Activated CD8-positive, alpha-beta T cell treated with anti-CD3 and anti-CD28 coated beads, Interleukin-2, amount 10 ng/mL, durations not matched to agents 7 days and 5 days (primary cell): ENCODE measurements around the gene ATXN10. TPM values are rescaled to one million over a fixed set of nuclear protein-coding genes. Genes with fewer than 3 reads are reported as not detected.
"Not testable (repeated sequence)": the region's sequence is repeated elsewhere in the genome, so short reads cannot be mapped to it uniquely, and the experiment has no call there.

Experiments
- ATAC-seq: fragments of 150-1000 bp; cut with Tn5 transposase; one replicate; pipeline ENCODE4 v1.10.0; 2021; ENCODE audit warnings: moderate library complexity
- CTCF ChIA-PET: fragments of 350-600 bp; sonication (Branson Sonifier 250); formaldehyde crosslinking; loops from one replicate; lab custom pipeline; 2021; ENCODE audit warnings: antibody characterized with exemption; lab: Charles Lee
- POLR2A ChIA-PET: fragments of 350-600 bp; sonication (Branson Sonifier 250); formaldehyde crosslinking; loops from one replicate; lab custom pipeline; 2021; ENCODE audit warnings: antibody characterized with exemption; lab: Charles Lee
- DNase-seq: peaks from one replicate; pipeline ENCODE4 v3.0.0-alpha.2; 2020
- H3K27ac Mint-ChIP-seq: one replicate; pipeline ENCODE4 v1.8.0; 2021; ENCODE audit warnings: mild to moderate bottlenecking, mixed read lengths
- H3K27me3 Mint-ChIP-seq: one replicate; pipeline ENCODE4 v1.8.0; 2021; ENCODE audit warnings: low read depth, mixed read lengths
- H3K36me3 Mint-ChIP-seq: one replicate; pipeline ENCODE4 v1.8.0; 2021; ENCODE audit warnings: low read depth, mixed read lengths
- H3K4me1 Mint-ChIP-seq: one replicate; pipeline ENCODE4 v1.8.0; 2021; ENCODE audit warnings: low read depth, mixed read lengths
- H3K4me3 Mint-ChIP-seq: one replicate; pipeline ENCODE4 v1.8.0; 2021; ENCODE audit warnings: mild to moderate bottlenecking, mixed read lengths
- H3K9me3 Mint-ChIP-seq: one replicate; pipeline ENCODE4 v1.8.0; 2022; ENCODE audit warnings: mixed read lengths; ENCODE audit not compliant: insufficient read depth
- total RNA-seq, 2 experiments: library from RNA; stranded (reverse); gene quantifications; one replicate each; pipeline ENCODE4 v1.2.3, GENCODE V29; 2021

ATXN10 gene
- total RNA-seq, 2 experiments from 2014 or later: 106 to 114 TPM

DNA sequence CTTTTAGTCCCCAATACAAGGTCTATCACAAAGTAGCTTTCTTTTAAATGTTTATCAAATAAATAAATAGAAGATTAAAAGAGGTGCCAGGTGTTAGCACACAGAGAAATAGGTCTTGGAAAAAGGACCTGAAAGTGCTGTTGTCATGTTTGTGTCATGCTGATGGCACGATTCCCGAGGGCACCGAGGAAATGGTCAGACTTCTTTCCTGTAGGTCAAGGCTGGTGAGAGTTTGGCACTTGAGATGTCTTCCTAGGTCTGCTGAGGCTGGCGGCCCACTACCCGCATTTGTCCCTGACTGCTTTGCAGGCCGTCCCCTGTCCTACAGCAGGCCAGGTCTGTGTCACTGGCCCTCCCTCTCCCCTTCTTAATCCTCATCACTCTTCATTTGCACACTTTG, 112.1 kb downstream of the ATXN10 start:
- Mint-ChIP-seq H3K27me3 (no peaks in the 10 kb centered on the region), H3K4me3 (no peak overlapping the region), H3K36me3 (no peaks in the 10 kb centered on the region), H3K4me1 (no peaks in the 10 kb centered on the region), H3K27ac (no peak overlapping the region), H3K9me3 (no peaks in the 10 kb centered on the region)
- ATAC-seq: no peak
- ChIA-PET POLR2A (no interaction called here), CTCF (no interaction called here)
- no peak for DNase-seq

GRCh38 chr22:45784357-45785277, 113.0 kb downstream of the ATXN10 start:
- no peaks in the 10 kb centered on the region for H3K4me1 Mint-ChIP-seq
- ChIA-PET CTCF (interaction anchor here (0.7 kb wide), 1 partner anchor 683 kb away, joined by 4 read pairs; no protein-coding TSS in a partner anchor), POLR2A (no interaction called here)
- H3K27ac Mint-ChIP-seq: no peak overlapping the region
- H3K9me3 Mint-ChIP-seq: no peaks in the 10 kb centered on the region
- no peak overlapping the region for H3K4me3 Mint-ChIP-seq
- no peaks in the 10 kb centered on the region for H3K36me3 Mint-ChIP-seq
- H3K27me3 Mint-ChIP-seq: no peaks in the 10 kb centered on the region
- no peak for ATAC-seq
- no peak for DNase-seq

- CTCF ChIA-PET: interaction anchor here (0.7 kb wide), 1 partner anchor 684 kb away, joined by 4 read pairs; no protein-coding TSS in a partner anchor
- no peak overlapping the region for H3K27ac Mint-ChIP-seq
- POLR2A ChIA-PET: no interaction called here
Observed at GRCh38 chr22:45785458-45785857, 113.8 kb downstream of the ATXN10 start.

DNA sequence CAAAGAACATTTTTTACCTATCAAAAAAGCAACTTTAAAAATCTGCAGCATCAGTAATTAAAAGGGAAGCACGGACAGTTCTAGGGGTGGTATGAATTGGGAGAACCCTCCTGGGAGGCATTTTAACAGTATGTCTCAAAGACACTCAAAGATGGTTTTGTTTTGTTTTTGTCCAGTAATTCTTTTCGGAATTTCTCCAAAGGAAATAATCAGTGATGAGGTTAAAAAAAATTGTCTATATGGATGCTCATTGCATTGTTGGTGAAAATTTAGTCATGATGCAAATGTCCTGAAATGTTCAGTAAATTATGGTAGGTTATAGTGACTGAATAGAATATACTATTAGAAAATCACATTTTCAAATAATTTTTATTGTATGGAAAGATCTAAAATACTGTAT, 115.1 kb downstream of the ATXN10 start:
- H3K27ac Mint-ChIP-seq: no peak overlapping the region
- no peak overlapping the region for H3K4me3 Mint-ChIP-seq
- no peaks in the 10 kb centered on the region for H3K36me3 Mint-ChIP-seq
- H3K4me1 Mint-ChIP-seq: no peaks in the 10 kb centered on the region
- CTCF ChIA-PET: no interaction called here
- H3K27me3 Mint-ChIP-seq: no peaks in the 10 kb centered on the region
- POLR2A ChIA-PET: no interaction called here
- ATAC-seq (no peak), DNase-seq (no peak)
- no peaks in the 10 kb centered on the region for H3K9me3 Mint-ChIP-seq

More at GRCh38 chr22:45785458-45785857, 113.8 kb downstream of the ATXN10 start:
- Mint-ChIP-seq H3K27me3 (no peaks in the 10 kb centered on the region), H3K36me3 (no peaks in the 10 kb centered on the region), H3K4me3 (no peak overlapping the region), H3K9me3 (no peaks in the 10 kb centered on the region), H3K4me1 (no peaks in the 10 kb centered on the region)
- no peak for DNase-seq
- ATAC-seq: no peak

GRCh38 chr22:45787759-45788158, 116.1 kb downstream of the ATXN10 start:
- Mint-ChIP-seq H3K4me1 (no peaks in the 10 kb centered on the region), H3K27me3 (no peaks in the 10 kb centered on the region), H3K4me3 (no peak overlapping the region), H3K9me3 (no peaks in the 10 kb centered on the region), H3K36me3 (no peaks in the 10 kb centered on the region), H3K27ac (no peak overlapping the region)
- DNase-seq (no peak), ATAC-seq (no peak)
- ChIA-PET POLR2A (no interaction called here), CTCF (no interaction called here)

DNA sequence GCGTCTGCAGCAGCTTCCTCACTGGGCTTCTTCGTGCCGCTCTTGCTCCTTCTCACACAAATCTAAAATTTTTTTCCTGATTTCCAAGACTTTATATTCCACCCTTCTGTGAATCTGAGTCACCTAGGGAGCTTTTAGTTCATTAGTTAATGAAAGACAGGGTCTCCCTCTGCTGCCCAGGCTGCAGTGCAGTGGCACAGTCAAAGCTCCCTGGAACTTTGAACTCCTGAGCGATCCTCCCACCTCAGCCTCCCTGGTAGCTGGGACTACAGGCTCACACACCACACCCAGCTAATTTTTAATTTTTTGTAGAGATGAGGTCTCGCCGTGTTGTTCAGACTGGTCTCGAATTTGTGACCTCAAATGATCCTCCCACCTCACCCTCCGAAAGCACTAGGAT, 116.9 kb downstream of the ATXN10 start:
- POLR2A ChIA-PET: no interaction called here
- H3K4me1 Mint-ChIP-seq: no peaks in the 10 kb centered on the region
- ATAC-seq (no peak), DNase-seq (no peak)
- CTCF ChIA-PET: no interaction called here
- peaks cover 4% of the 10 kb centered on the region for H3K9me3 Mint-ChIP-seq
- H3K36me3 Mint-ChIP-seq: peaks cover 5% of the 10 kb centered on the region
- H3K27me3 Mint-ChIP-seq: no peaks in the 10 kb centered on the region
- H3K27ac Mint-ChIP-seq: no peak overlapping the region
- no peak overlapping the region for H3K4me3 Mint-ChIP-seq

DNA sequence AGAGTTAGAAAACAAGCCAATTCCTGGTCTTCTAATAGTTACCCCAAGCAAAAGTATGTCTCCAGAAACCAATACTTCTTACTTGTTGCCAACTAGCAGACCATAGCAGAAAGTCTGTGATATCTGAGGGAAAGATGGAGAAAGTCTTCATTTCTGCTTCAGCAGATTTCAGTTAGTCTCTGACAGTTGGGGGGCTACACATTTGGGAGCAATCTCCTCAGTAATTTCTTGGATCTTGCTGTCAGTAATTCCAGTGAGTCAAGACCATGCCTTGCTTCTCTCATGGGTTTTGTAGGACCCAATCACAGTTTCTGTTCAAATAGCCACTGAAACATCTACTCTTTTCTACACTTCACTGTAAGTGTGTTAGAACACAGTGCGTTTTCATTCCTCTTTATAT, 118.8 kb downstream of the ATXN10 start:
- ChIA-PET CTCF (no interaction called here), POLR2A (no interaction called here)
- Mint-ChIP-seq H3K9me3 (peaks cover 16% of the 10 kb centered on the region), H3K4me3 (no peak overlapping the region), H3K27ac (no peak overlapping the region), H3K27me3 (no peaks in the 10 kb centered on the region), H3K4me1 (no peaks in the 10 kb centered on the region), H3K36me3 (peaks cover 20% of the 10 kb centered on the region)
- DNase-seq: no peak
- ATAC-seq: no peak

DNA sequence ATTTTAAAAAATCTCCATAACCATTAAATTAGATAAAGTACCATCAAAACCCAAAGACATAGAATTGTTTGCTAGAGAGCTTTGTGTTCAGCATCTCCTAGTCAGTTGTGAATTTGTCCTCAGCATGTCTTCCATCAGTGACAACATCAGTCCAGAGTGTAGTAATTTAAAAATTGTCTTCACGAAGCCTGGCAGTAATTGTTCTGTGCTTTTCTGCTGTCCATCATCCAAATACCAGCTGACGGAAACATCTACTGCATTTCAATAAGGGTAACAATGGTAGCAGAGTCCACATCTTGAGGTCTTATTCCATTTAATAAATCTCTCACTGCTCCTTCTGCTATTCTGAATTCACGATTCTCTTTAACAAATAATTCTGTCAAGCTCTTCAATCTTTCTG, 121.5 kb downstream of the ATXN10 start:
- ATAC-seq: no peak
- POLR2A ChIA-PET: no interaction called here
- peaks cover 43% of the 10 kb centered on the region for H3K36me3 Mint-ChIP-seq

DNA sequence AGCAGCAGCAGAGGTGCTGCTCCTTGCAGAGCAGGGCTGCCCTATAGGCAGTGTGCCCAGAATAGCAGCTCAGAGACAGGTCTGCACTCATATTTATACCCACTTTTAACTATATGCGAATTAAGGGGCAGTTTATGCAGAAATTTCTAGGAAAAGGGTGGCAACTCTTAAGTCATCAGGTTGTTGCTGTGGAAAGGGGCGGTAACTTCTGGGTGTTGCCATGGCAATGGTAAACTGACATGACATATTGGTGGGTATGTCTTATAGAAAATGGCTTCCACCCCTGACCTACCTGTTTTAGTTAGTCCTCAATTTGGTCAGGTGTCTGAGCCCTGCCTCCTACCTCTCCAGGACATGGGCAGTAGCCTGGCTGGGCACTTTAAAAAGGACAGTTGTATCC, 122.3 kb downstream of the ATXN10 start:
- Mint-ChIP-seq H3K27ac (no peak overlapping the region), H3K9me3 (peaks cover 29% of the 10 kb centered on the region), H3K4me3 (no peak overlapping the region), H3K27me3 (no peaks in the 10 kb centered on the region), H3K36me3 (peaks cover 46% of the 10 kb centered on the region), H3K4me1 (no peaks in the 10 kb centered on the region)
- CTCF ChIA-PET: no interaction called here
- POLR2A ChIA-PET: no interaction called here
- DNase-seq (no peak), ATAC-seq (no peak)

More for the DNA sequence above, 121.5 kb downstream of the ATXN10 start:
- Mint-ChIP-seq H3K4me3 (no peak overlapping the region), H3K4me1 (no peaks in the 10 kb centered on the region), H3K9me3 (peaks cover 29% of the 10 kb centered on the region), H3K27me3 (no peaks in the 10 kb centered on the region), H3K27ac (no peak overlapping the region)
- CTCF ChIA-PET: no interaction called here
- no peak for DNase-seq

GRCh38 chr22:45796009-45796408, 124.4 kb downstream of the ATXN10 start:
- H3K4me3 Mint-ChIP-seq, ATAC-seq, H3K4me1 Mint-ChIP-seq, DNase-seq, CTCF ChIA-PET, H3K27me3 Mint-ChIP-seq, POLR2A ChIA-PET, H3K27ac Mint-ChIP-seq: not testable (repeated sequence)
- peaks cover 46% of the 10 kb centered on the region for H3K36me3 Mint-ChIP-seq
- peaks cover 29% of the 10 kb centered on the region for H3K9me3 Mint-ChIP-seq

- no peak overlapping the region for H3K4me3 Mint-ChIP-seq
- DNase-seq: no peak
- ChIA-PET CTCF (interaction anchor here (1.8 kb wide), 1 partner anchor 10 kb away, joined by 7 read pairs; no protein-coding TSS in a partner anchor), POLR2A (no interaction called here)
- H3K27me3 Mint-ChIP-seq: no peaks in the 10 kb centered on the region
- ATAC-seq: no peak
- H3K27ac Mint-ChIP-seq: no peak overlapping the region
- H3K36me3 Mint-ChIP-seq: peaks cover 36% of the 10 kb centered on the region
- H3K4me1 Mint-ChIP-seq: no peaks in the 10 kb centered on the region
- H3K9me3 Mint-ChIP-seq: peaks cover 22% of the 10 kb centered on the region
Observed at GRCh38 chr22:45799291-45799690, 127.7 kb downstream of the ATXN10 start.

DNA sequence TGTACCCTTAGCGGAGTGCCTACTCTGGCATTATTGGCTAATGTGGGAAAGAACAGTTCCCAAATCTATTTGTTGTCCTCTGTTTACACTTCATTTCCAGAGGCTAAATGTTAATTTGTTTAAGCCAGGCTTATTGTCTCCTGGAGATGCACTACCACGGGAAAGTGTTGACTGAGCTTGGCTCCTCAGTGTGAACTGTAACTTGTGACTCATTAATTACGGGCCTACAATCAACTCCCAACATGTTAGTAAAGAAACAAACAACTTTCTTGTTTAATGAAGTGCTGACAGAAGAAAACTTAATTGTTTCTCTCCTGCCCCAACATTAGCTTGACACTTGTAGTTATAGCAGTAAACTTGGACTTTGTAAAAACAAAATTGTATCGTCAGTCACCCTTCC, 130.4 kb downstream of the ATXN10 start:
- ATAC-seq (no peak), DNase-seq (no peak)
- Mint-ChIP-seq H3K4me1 (no peaks in the 10 kb centered on the region), H3K27me3 (no peaks in the 10 kb centered on the region), H3K36me3 (peaks cover 11% of the 10 kb centered on the region), H3K9me3 (peaks cover 5% of the 10 kb centered on the region), H3K4me3 (no peak overlapping the region), H3K27ac (no peak overlapping the region)
- ChIA-PET CTCF (no interaction called here), POLR2A (no interaction called here)
